ENCODE data around the gene CDON.
A peak's percentile ranks its signal among the peaks of the same experiment; 100 is the strongest.

Gene CDON

GRCh38 chr11:126082251-126083109 is 19.8 kb upstream of the CDON start:
- no peak for DNase-seq (ENCODE audit: low read depth, low spot score)

GRCh38 chr11:126081915-126082250 is 19.2 kb upstream of the CDON start:
- no peak for DNase-seq (ENCODE audit: low read depth, low spot score)

- no peak for DNase-seq (ENCODE audit: low read depth, low spot score)
Observed at GRCh38 chr11:126080161-126080941, 17.7 kb upstream of the CDON start.

- no peak for DNase-seq (ENCODE audit: low read depth, low spot score)
Observed at GRCh38 chr11:126079621-126080124, 17.0 kb upstream of the CDON start.

GRCh38 chr11:126076641-126077040 is 14.0 kb upstream of the CDON start:
- no peak for DNase-seq (ENCODE audit: low read depth, low spot score)

GRCh38 chr11:126072801-126073594 is 10.3 kb upstream of the CDON start:
- no peak for DNase-seq (ENCODE audit: low read depth, low spot score)

GRCh38 chr11:126072141-126072741 is 9.6 kb upstream of the CDON start:
- DNase-seq (ENCODE audit: low read depth, low spot score): no peak

GRCh38 chr11:126063507-126063852 is 814 bp upstream of the CDON start:
- no peak for DNase-seq (ENCODE audit: low read depth, low spot score)

- DNase-seq (ENCODE audit: low read depth, low spot score): peak; percentile 10
Observed at GRCh38 chr11:126061707-126062678, 673 bp downstream of the CDON start.

- DNase-seq (ENCODE audit: low read depth, low spot score): no peak
Observed at GRCh38 chr11:126060757-126061171, 1.9 kb downstream of the CDON start.

GRCh38 chr11:126059238-126059781 is 3.4 kb downstream of the CDON start:
- no peak for DNase-seq (ENCODE audit: low read depth, low spot score)

- DNase-seq (ENCODE audit: low read depth, low spot score): no peak
Observed at GRCh38 chr11:126058105-126058874, 4.4 kb downstream of the CDON start.

- DNase-seq (ENCODE audit: low read depth, low spot score): no peak
Observed at GRCh38 chr11:126054882-126055281, 7.8 kb downstream of the CDON start.

GRCh38 chr11:126054408-126054807 is 8.3 kb downstream of the CDON start:
- DNase-seq (ENCODE audit: low read depth, low spot score): no peak

GRCh38 chr11:126053415-126054286 is 9.0 kb downstream of the CDON start:
- DNase-seq (ENCODE audit: low read depth, low spot score): no peak

- DNase-seq (ENCODE audit: low read depth, low spot score): no peak
Observed at GRCh38 chr11:126051117-126051516, 11.5 kb downstream of the CDON start.

GRCh38 chr11:126049159-126049558 is 13.5 kb downstream of the CDON start:
- no peak for DNase-seq (ENCODE audit: low read depth, low spot score)

- no peak for DNase-seq (ENCODE audit: low read depth, low spot score)
Observed at GRCh38 chr11:126048197-126048596, 14.5 kb downstream of the CDON start.
